GM21360 (cell line): ENCODE data around the gene ANAPC2.

Source experiments
- ATAC-seq: cut with Tn5 transposase; IDR thresholded peaks from one replicate; pipeline ENCODE4 v1.9.1; 2021; ENCODE audit warnings: mild to moderate bottlenecking, moderate library complexity; ENCODE audit not compliant: unreplicated experiment

ANAPC2 gene

GRCh38 chr9:137130176-137130755 is 58.1 kb downstream of the ANAPC2 start:
- ATAC-seq, result no peak

- ATAC-seq, result peak; percentile 78
These were observed 58.7 kb downstream of the ANAPC2 start for GRCh38 chr9:137129456-137130175.

- ATAC-seq, result peak; percentile 5
These were observed 59.4 kb downstream of the ANAPC2 start for GRCh38 chr9:137128862-137129455.

- no peak for ATAC-seq
These were observed 60.0 kb downstream of the ANAPC2 start for GRCh38 chr9:137128158-137128861.

GRCh38 chr9:137127301-137128157 is 60.8 kb downstream of the ANAPC2 start:
- no peak for ATAC-seq

GRCh38 chr9:137126786-137127185 is 61.6 kb downstream of the ANAPC2 start:
- no peak for ATAC-seq
